Measurements from ENCODE around the gene SPON2. TPM values are rescaled to one million over a fixed set of nuclear protein-coding genes. Genes with fewer than 3 reads are reported as not detected.

Gene SPON2
- total RNA-seq, 1 experiment from 2014 or later = 3.1 TPM

DNA sequence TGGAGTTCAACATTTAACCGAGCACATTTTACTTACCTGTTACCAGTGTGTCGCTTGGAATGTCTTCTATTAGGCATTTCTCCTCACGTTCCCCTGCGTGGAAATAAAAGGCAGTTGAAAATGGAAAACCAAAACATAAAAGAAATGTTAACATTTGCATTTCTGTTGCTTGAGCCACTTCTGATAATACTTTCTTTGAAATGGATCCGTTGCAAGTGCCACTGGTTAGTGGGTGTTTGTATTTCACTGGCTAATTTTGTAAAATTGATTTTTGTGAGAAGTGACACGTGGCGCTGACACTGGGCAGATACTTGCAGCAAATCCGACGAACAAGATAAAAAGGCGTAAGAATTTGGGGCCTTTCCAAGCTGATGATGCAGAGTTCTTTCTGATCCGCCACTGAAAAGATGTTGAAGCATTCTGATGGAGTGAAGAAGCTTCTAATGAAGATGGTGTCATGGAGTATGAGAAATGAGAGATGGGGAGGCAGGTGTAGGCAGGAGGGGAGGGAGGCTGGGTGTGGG, 18.8 kb downstream of the SPON2 start:
- peaks cover 7% of the 10 kb centered on the region for H3K9me3 ChIP-seq
- peaks cover 22% of the 10 kb centered on the region for H3K27me3 Mint-ChIP-seq (ENCODE audit: insufficient read depth, unreplicated experiment)
- TF ChIP-seq, protein P1, sequence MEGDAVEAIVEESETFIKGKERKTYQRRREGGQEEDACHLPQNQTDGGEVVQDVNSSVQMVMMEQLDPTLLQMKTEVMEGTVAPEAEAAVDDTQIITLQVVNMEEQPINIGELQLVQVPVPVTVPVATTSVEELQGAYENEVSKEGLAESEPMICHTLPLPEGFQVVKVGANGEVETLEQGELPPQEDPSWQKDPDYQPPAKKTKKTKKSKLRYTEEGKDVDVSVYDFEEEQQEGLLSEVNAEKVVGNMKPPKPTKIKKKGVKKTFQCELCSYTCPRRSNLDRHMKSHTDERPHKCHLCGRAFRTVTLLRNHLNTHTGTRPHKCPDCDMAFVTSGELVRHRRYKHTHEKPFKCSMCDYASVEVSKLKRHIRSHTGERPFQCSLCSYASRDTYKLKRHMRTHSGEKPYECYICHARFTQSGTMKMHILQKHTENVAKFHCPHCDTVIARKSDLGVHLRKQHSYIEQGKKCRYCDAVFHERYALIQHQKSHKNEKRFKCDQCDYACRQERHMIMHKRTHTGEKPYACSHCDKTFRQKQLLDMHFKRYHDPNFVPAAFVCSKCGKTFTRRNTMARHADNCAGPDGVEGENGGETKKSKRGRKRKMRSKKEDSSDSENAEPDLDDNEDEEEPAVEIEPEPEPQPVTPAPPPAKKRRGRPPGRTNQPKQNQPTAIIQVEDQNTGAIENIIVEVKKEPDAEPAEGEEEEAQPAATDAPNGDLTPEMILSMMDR (IDR thresholded peaks at IDR 0.05; ENCODE audit: insufficient read depth in 1 of 2, low read depth in 1 of 2, low read length in 1 of 2, severe bottlenecking in 1 of 2, unreplicated experiment in 1 of 2) = no peak
- ChIA-PET POLR2A (no interaction called here), CTCF (interaction anchor here (0.6 kb wide), 2 partner anchors 19 to 115 kb away, joined by 3 to 4 read pairs; no protein-coding TSS in a partner anchor)
- DNase-seq = no peak
- H3K4me3 Mint-ChIP-seq (ENCODE audit: unreplicated experiment) = no peak overlapping the region
- no peak overlapping the region for H3K4me3 ChIP-seq (ENCODE audit: low read depth, low read length)
- H3K4me1 ChIP-seq = no peaks in the 10 kb centered on the region
- intact Hi-C loops (cut with micrococcal nuclease; ENCODE audit: unreplicated experiment) = no loop called here
- H3K36me3 Mint-ChIP-seq (ENCODE audit: insufficient read depth, unreplicated experiment) = no peaks in the 10 kb centered on the region
- no peaks in the 10 kb centered on the region for H3K36me3 ChIP-seq (ENCODE audit: control insufficient read depth, insufficient read depth, low read length)
- H3K9me3 Mint-ChIP-seq (ENCODE audit: unreplicated experiment) = no peaks in the 10 kb centered on the region
- BruUV-seq (replicated peaks) = no TSS peak
- H3K4me1 Mint-ChIP-seq (ENCODE audit: low read depth, unreplicated experiment) = no peaks in the 10 kb centered on the region
- no peaks in the 10 kb centered on the region; the same call in 1 of the 2 replicates for H3K27me3 ChIP-seq (replicated peaks; ENCODE audit: control insufficient read depth, insufficient read depth, low read length)
- H3K27ac Mint-ChIP-seq (ENCODE audit: unreplicated experiment) = no peak overlapping the region

DNA sequence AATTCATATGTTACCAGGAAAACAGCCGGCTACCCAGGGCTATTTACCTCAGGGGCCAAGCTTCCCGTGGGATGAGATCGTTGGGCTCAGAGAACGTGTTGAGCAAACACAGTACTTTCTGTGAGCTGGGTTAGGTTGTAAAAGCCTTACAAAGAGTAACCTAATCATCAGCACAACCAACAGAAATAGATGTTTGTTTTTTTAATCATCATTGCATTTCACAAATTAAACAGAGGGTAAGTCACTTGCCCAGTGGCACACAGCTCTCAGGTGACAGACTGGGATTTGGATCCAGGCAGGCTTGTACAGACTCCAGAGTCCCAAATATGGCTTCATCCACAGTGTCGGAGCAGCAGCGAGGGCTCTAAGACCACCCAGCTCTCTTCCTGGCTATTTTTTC, 20.1 kb downstream of the SPON2 start:
- CTCF ChIA-PET = no interaction called here
- H3K4me3 Mint-ChIP-seq (ENCODE audit: unreplicated experiment) = no peak overlapping the region

DNA sequence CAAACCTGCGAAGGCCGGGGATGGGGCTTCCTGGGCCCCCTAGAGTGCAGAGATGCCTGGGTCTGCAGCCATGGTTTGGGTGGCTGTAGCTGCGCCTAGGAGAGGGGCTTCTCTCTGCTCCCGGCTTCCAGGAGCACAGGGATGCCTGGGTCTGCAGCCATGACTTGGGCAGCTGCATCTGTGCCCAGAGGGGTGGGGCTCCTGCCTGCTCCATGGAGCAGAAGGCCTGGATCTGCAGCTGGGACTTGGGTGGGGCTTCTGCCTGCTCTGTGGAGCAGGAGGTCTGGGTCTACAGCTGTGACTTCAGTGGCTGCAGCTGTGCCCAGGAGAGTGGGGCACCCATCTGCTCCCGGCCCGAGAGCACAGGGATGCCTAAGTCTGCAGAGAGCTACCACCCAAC, 20.8 kb downstream of the SPON2 start:
- no peaks in the 10 kb centered on the region for H3K36me3 Mint-ChIP-seq (ENCODE audit: insufficient read depth, unreplicated experiment)
- ChIA-PET CTCF (no interaction called here), POLR2A (no interaction called here)
- H3K9me3 Mint-ChIP-seq (ENCODE audit: unreplicated experiment) = peaks cover 6% of the 10 kb centered on the region
- intact Hi-C loops (cut with micrococcal nuclease; ENCODE audit: unreplicated experiment) = no loop called here
- TF ChIP-seq, protein P1 (IDR thresholded peaks at IDR 0.05; ENCODE audit: insufficient read depth in 1 of 2, low read depth in 1 of 2, low read length in 1 of 2, severe bottlenecking in 1 of 2, unreplicated experiment in 1 of 2) = no peak
- H3K4me3 ChIP-seq (ENCODE audit: low read depth, low read length) = no peak overlapping the region
- no peak for DNase-seq
- H3K4me1 Mint-ChIP-seq (ENCODE audit: low read depth, unreplicated experiment) = no peaks in the 10 kb centered on the region
- no peak overlapping the region for H3K4me3 Mint-ChIP-seq (ENCODE audit: unreplicated experiment)
- H3K4me1 ChIP-seq = no peaks in the 10 kb centered on the region
- H3K27me3 Mint-ChIP-seq (ENCODE audit: insufficient read depth, unreplicated experiment) = peaks cover 36% of the 10 kb centered on the region
- H3K27ac Mint-ChIP-seq (ENCODE audit: unreplicated experiment) = no peak overlapping the region
- no peaks in the 10 kb centered on the region; the same call in 1 of the 2 replicates for H3K27me3 ChIP-seq (replicated peaks; ENCODE audit: control insufficient read depth, insufficient read depth, low read length)
- H3K36me3 ChIP-seq (ENCODE audit: control insufficient read depth, insufficient read depth, low read length) = no peaks in the 10 kb centered on the region
- H3K9me3 ChIP-seq = no peaks in the 10 kb centered on the region
- BruUV-seq (replicated peaks) = no TSS peak

More for the DNA sequence above, 20.1 kb downstream of the SPON2 start:
- DNase-seq = no peak
- intact Hi-C loops (cut with micrococcal nuclease; ENCODE audit: unreplicated experiment) = no loop called here
- Mint-ChIP-seq H3K36me3 (ENCODE audit: insufficient read depth, unreplicated experiment) (no peaks in the 10 kb centered on the region), H3K27me3 (ENCODE audit: insufficient read depth, unreplicated experiment) (peaks cover 30% of the 10 kb centered on the region), H3K9me3 (ENCODE audit: unreplicated experiment) (no peaks in the 10 kb centered on the region), H3K4me1 (ENCODE audit: low read depth, unreplicated experiment) (no peaks in the 10 kb centered on the region), H3K27ac (ENCODE audit: unreplicated experiment) (no peak overlapping the region)
- Histone ChIP-seq H3K4me1 (no peaks in the 10 kb centered on the region), H3K9me3 (no peaks in the 10 kb centered on the region; the same call in 1 of the 2 replicates), H3K27me3 (replicated peaks; ENCODE audit: control insufficient read depth, insufficient read depth, low read length) (no peaks in the 10 kb centered on the region; the same call in 1 of the 2 replicates), H3K4me3 (ENCODE audit: low read depth, low read length) (no peak overlapping the region), H3K36me3 (ENCODE audit: control insufficient read depth, insufficient read depth, low read length) (no peaks in the 10 kb centered on the region)
- no TSS peak for BruUV-seq (replicated peaks)
- TF ChIP-seq, protein P1 (IDR thresholded peaks at IDR 0.05; ENCODE audit: insufficient read depth in 1 of 2, low read depth in 1 of 2, low read length in 1 of 2, severe bottlenecking in 1 of 2, unreplicated experiment in 1 of 2) = no peak
- POLR2A ChIA-PET = no interaction called here
